Dendritic cell treated with granulocyte-macrophage colony-stimulating factor and Interleukin-4, amounts not matched to agents 40 ng/mL and 50 ng/mL, for 4 days (primary cell): ENCODE measurements around the gene SPTAN1.
"Not testable (repeated sequence)": the region's sequence is repeated elsewhere in the genome, so short reads cannot be mapped to it uniquely, and the experiment has no call there.

Experiments used
- H3K27ac Mint-ChIP-seq: one replicate; pipeline ENCODE4 v1.8.0; 2022; ENCODE audit warnings: mild to moderate bottlenecking, mixed read lengths
- H3K27me3 Mint-ChIP-seq: one replicate; pipeline ENCODE4 v1.8.0; 2022; ENCODE audit warnings: mild to moderate bottlenecking, mixed read lengths
- H3K36me3 Mint-ChIP-seq: one replicate; pipeline ENCODE4 v1.8.0; 2022; ENCODE audit warnings: low read depth, mixed read lengths
- H3K4me1 Mint-ChIP-seq: one replicate; pipeline ENCODE4 v1.8.0; 2022; ENCODE audit warnings: low read depth, mixed read lengths
- H3K4me3 Mint-ChIP-seq: one replicate; pipeline ENCODE4 v1.8.0; 2022; ENCODE audit warnings: mild to moderate bottlenecking, moderate library complexity, mixed read lengths
- H3K9me3 Mint-ChIP-seq: one replicate; pipeline ENCODE4 v1.8.0; 2022; ENCODE audit warnings: mixed read lengths
- intact Hi-C: fragments of 100-400 bp; cut with micrococcal nuclease; formaldehyde crosslinking; loops from one replicate; pipeline ENCODE4 v1.15.0; 2022

SPTAN1 gene

DNA sequence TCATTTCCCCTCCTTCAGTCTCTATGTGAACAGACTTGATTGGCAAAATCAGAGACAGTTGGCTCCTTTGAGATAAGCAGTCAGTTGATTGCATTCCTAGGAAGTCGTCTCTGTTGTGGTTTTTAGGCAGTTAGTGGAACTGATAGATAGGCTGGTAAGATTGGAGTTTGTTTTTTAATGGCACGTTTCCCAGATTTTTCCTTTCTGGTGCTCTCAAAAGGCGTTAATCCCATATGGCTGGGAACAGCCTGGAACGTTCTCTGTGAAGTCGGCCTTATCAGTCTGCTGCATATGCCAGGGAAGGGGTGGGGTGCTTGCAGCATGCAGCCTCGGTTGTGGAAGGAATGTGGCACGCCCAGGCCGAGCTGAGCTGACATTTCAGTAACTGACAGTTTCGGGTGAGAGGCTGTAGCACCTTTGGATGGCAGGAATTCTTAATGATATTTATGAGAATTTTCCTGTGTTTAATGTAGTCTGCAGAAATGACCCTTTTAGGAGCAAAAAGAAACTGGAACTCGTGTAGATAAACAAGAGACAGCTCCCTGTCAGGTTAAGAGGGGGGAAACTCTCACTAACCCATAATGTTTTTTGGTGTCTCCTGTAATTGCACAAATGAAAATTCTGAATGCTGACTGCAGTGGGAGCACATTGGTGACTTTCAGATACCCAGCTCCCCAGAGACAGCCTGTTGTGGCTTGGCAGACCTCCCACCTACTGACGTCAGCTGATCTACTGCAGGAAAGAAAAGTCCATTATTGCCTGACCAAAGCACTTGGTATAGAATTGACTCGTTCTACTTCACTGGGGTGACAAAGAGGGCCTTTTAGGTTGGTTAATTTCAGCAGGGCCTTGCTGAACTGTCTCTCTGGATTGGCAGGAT lies 6.3 kb downstream of the SPTAN1 start:
- Mint-ChIP-seq H3K4me1 (peaks cover 13% of the 10 kb centered on the region), H3K27ac (peak overlapping the region; percentile 10), H3K36me3 (peaks cover 24% of the 10 kb centered on the region), H3K27me3 (no peaks in the 10 kb centered on the region), H3K9me3 (no peaks in the 10 kb centered on the region), H3K4me3 (no peak overlapping the region)
- intact Hi-C loops: loop anchor here (10.0 kb wide), 1 partner anchor 184 kb away; the partner anchor contains the start of gene URM1

DNA sequence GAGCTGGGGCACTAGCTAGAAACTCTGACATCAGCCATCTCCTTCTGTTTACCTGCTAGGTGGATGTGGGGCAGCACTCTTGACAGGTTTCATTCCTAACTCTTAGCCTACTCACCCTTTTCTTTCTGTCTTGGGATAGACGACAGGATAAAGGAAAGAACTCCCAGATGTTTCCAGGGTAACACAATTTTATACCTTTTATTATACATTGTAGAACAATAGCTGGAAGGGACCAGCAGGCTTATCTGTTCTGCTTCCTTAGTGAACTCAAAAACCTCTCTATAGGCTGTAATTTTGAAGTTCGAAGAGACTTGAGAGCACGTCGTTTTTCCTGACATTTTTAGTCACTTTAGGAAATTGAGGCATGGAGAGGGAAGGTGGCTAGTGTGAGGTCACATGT lies 13.2 kb downstream of the SPTAN1 start:
- Mint-ChIP-seq H3K4me3 (no peak overlapping the region), H3K27me3 (no peaks in the 10 kb centered on the region), H3K36me3 (peaks cover 81% of the 10 kb centered on the region), H3K4me1 (no peaks in the 10 kb centered on the region), H3K27ac (no peak overlapping the region), H3K9me3 (no peaks in the 10 kb centered on the region)
- intact Hi-C loops: no loop called here

DNA sequence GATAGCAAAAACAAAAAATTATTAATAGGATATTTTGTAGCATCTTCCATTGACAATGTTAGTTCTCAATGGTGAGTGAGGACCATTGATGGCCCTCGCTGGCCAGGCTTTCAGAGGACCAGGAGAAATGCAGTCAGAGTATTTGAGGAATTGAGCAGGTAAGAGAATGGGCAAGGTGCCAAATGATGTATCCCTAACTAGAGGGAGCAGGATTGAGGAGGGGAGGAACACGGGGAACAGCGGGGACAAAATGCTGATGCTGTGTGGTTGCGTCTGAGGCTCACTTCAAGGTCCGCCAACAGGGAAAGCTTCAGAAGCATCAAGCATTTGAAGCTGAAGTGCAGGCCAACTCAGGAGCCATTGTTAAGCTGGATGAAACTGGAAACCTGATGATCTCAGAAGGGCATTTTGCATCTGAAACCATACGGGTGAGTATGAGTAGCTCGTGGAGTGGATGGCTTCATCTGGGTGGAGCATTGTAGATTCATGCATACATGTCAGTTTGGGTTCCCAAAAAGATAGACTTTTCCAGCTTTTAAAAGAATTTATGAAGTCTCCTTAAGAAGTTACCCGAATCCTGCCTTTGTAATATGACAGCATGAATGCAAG lies 16.2 kb downstream of the SPTAN1 start:
- Mint-ChIP-seq H3K36me3 (peaks cover 95% of the 10 kb centered on the region), H3K27ac (no peak overlapping the region)

DNA sequence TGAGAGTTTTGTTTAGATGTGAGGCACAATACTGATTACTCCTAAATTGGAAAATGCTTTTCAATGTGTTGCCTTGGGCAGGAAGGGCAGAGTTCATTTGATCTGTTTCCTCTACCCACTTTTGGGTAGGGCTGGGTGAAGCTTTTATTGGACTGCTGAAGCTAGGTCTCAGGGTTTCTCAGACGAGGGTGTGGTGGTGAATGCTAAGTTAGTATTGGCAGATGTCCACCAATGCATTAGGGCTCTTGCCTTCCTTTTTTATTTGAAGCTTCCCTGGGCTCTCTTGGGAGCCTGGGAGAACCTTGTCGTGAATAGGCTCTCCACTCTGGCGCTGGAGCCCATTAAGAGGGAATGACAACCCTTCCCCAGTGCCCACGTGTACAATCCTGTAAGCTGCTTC lies 23.1 kb downstream of the SPTAN1 start:
- H3K4me3 Mint-ChIP-seq: no peak overlapping the region
- peaks cover 97% of the 10 kb centered on the region for H3K36me3 Mint-ChIP-seq
- H3K9me3 Mint-ChIP-seq: no peaks in the 10 kb centered on the region
- no peaks in the 10 kb centered on the region for H3K27me3 Mint-ChIP-seq
- no peak overlapping the region for H3K27ac Mint-ChIP-seq
- intact Hi-C loops: no loop called here
- no peaks in the 10 kb centered on the region for H3K4me1 Mint-ChIP-seq

More for the DNA sequence above, 16.2 kb downstream of the SPTAN1 start:
- no peak overlapping the region for H3K4me3 Mint-ChIP-seq
- H3K4me1 Mint-ChIP-seq: no peaks in the 10 kb centered on the region
- no peaks in the 10 kb centered on the region for H3K9me3 Mint-ChIP-seq
- intact Hi-C loops: no loop called here
- no peaks in the 10 kb centered on the region for H3K27me3 Mint-ChIP-seq

DNA sequence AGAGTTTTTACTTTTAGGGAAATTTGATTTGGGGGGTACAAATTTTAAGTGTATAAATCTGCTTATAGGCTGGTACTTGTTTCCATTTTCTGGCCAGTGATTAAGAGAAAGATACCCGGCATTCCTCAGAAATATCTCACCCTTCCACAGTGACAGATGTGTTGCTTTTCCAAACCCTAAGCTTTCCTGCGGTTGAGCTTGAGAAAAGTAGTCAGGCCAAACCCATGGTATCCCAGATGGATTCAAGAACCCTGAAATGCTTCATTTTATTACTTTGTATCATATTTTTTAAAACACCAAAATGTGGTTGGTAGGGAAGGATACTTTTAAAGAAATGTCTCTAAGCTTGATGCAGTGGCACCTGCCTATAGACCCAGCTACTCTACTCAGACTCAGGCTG lies 23.5 kb downstream of the SPTAN1 start:
- Mint-ChIP-seq H3K4me3 (no peak overlapping the region), H3K4me1 (no peaks in the 10 kb centered on the region), H3K36me3 (peaks cover 97% of the 10 kb centered on the region), H3K27ac (no peak overlapping the region), H3K9me3 (no peaks in the 10 kb centered on the region), H3K27me3 (no peaks in the 10 kb centered on the region)
- intact Hi-C loops: no loop called here

DNA sequence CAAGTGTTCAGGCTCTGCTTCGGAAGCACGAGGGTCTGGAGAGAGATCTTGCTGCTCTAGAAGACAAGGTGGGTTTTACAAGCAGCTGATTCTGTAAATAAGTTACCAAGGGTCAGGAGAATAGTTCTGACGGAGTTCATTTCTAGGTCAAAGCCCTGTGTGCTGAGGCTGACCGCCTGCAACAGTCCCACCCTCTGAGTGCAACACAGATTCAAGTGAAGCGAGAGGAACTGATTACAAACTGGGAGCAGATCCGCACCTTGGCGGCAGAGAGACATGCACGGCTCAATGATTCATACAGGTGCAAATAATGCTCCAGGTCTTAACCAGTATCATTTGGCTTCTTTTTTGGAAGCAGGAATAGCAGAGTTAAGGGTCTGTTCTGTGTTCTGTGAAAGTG lies 24.8 kb downstream of the SPTAN1 start:
- no peaks in the 10 kb centered on the region for H3K4me1 Mint-ChIP-seq
- intact Hi-C loops: no loop called here
- H3K27me3 Mint-ChIP-seq: no peaks in the 10 kb centered on the region
- H3K27ac Mint-ChIP-seq: no peak overlapping the region
- no peaks in the 10 kb centered on the region for H3K9me3 Mint-ChIP-seq
- H3K36me3 Mint-ChIP-seq: peaks cover 97% of the 10 kb centered on the region
- no peak overlapping the region for H3K4me3 Mint-ChIP-seq

DNA sequence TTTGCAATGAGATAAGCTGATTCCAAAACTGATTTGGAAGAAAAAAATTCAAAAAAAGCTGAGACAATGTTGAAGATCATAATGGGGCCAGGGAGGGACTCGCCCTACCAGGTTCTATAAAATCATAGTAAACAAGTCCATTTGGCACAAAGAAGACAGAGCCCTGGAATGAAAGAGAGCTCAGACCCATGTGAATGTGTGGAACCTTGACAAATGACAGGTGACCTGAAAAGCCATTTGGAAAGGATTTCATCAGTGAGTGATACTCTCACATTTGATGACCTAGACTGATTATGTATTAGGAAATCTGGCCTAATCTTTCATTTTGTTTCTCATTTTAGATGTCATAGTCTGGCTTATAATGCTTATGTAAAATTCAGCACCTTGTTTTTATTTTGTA lies 26.8 kb downstream of the SPTAN1 start:
- H3K27me3 Mint-ChIP-seq: no peaks in the 10 kb centered on the region
- no peaks in the 10 kb centered on the region for H3K9me3 Mint-ChIP-seq
- peaks cover 97% of the 10 kb centered on the region for H3K36me3 Mint-ChIP-seq
- H3K4me3 Mint-ChIP-seq: no peak overlapping the region
- intact Hi-C loops: no loop called here
- H3K4me1 Mint-ChIP-seq: no peaks in the 10 kb centered on the region
- H3K27ac Mint-ChIP-seq: no peak overlapping the region

DNA sequence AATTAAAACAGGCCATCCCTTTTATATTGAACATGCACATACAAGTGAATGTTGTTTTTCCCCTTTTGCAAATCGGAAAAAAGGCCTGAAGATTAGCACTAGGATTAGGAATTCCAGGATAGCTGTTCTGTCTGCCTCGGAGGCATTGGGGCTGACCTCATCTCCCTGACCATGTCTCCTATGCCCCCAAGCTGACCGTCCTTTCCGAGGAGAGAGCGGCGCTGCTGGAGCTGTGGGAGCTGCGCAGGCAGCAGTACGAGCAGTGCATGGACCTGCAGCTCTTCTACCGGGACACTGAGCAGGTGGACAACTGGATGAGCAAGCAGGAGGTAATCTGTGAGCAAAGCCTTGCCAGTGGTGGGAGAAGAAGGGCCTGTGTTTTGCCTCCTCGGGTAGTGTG lies 28.3 kb downstream of the SPTAN1 start:
- Mint-ChIP-seq H3K9me3 (no peaks in the 10 kb centered on the region), H3K4me3 (no peak overlapping the region), H3K27ac (no peak overlapping the region), H3K4me1 (no peaks in the 10 kb centered on the region), H3K36me3 (peaks cover 97% of the 10 kb centered on the region), H3K27me3 (no peaks in the 10 kb centered on the region)
- intact Hi-C loops: no loop called here

DNA sequence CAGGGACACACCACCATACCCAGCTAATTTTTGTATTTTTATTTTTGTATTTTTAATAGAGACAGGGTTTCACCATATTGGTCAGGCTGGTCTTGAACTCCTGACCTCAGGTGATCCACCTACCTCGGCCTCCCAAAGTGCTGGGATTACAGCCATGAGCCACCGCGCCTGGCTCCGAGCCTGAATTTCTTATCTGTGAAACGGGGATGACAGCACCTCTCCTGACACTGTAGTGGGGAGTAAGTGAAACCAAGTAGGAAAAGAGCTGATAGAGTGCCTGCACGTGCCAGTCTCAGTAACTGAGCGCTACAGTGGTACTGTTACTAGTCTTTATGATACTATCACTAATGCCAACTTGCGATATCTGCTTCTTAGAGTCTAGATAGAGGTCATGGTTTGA lies 32.8 kb downstream of the SPTAN1 start:
- H3K9me3 Mint-ChIP-seq, H3K4me1 Mint-ChIP-seq, H3K27me3 Mint-ChIP-seq, H3K4me3 Mint-ChIP-seq, intact Hi-C loops, H3K27ac Mint-ChIP-seq: not testable (repeated sequence)
- peaks cover 100% of the 10 kb centered on the region for H3K36me3 Mint-ChIP-seq

DNA sequence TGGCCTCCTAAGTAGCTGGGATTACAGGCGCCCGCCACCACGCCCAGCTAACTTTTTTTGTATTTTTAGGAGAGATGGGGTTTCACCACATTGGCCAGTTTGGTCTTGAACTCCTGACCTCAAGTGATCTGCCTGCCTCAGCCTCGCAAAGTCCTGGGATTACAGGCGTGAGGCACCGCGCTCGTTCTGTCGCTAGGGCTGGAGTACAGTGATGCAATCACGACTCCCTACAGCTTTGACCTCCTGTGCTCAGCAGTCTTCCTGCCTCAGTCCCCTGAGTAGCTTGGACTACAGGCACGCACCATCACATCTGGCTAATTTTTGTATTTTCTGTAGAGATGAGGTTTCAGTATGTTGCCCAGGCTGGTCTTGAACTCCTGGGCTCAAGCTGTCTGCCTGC lies 34.5 kb downstream of the SPTAN1 start:
- H3K4me3 Mint-ChIP-seq, intact Hi-C loops, H3K9me3 Mint-ChIP-seq, H3K4me1 Mint-ChIP-seq, H3K27me3 Mint-ChIP-seq, H3K27ac Mint-ChIP-seq: not testable (repeated sequence)
- H3K36me3 Mint-ChIP-seq: peaks cover 100% of the 10 kb centered on the region

DNA sequence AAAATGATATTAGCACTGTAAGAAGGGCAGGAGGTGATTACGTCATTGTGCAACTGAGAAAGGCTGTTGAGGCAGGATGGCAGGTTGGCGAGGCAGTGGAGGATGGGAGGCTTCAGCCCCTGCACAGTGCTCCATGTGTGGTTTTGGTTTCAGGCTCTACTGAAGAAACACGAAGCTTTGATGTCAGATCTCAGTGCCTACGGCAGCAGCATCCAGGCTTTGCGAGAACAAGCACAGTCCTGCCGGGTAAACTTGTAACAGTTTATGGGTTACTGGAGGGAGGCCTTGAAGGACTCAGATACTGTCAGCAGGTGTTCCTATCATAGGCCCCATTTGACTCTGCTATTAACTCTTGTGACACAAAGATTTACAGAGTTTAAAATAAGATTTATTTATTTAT lies 35.1 kb downstream of the SPTAN1 start:
- Mint-ChIP-seq H3K4me1 (no peaks in the 10 kb centered on the region), H3K36me3 (peaks cover 100% of the 10 kb centered on the region), H3K27ac (no peak overlapping the region), H3K9me3 (no peaks in the 10 kb centered on the region), H3K27me3 (no peaks in the 10 kb centered on the region), H3K4me3 (no peak overlapping the region)
- intact Hi-C loops: no loop called here

DNA sequence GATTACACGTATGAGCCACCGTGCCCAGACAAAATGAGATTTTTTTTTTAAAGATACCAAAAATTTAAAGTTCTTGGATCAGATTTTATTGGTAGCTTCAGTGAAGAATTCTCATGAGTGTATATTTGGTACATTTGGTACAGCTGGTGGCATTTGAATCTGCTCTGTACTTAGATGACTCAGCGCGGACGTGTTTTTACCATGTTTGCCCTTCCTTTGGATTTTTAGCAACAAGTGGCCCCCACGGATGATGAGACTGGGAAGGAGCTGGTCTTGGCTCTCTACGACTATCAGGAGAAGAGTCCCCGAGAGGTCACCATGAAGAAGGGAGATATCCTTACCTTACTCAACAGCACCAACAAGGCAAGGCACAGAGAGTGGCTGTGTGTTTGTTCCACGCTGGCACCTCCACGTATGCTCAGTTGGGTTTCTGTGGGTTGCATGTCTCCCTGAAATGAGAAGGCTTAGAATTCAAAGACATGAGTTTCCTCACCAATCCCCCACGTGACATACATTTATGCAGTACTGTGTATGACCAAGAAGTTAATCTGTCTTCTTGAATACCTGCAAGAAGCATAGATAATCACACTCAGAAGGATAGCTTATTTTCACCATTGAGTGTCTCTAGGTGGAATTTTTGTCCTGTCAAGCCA lies 36.3 kb downstream of the SPTAN1 start:
- intact Hi-C loops: no loop called here
- Mint-ChIP-seq H3K36me3 (peaks cover 100% of the 10 kb centered on the region), H3K4me1 (no peaks in the 10 kb centered on the region), H3K27me3 (no peaks in the 10 kb centered on the region), H3K9me3 (no peaks in the 10 kb centered on the region), H3K27ac (no peak overlapping the region), H3K4me3 (no peak overlapping the region)

DNA sequence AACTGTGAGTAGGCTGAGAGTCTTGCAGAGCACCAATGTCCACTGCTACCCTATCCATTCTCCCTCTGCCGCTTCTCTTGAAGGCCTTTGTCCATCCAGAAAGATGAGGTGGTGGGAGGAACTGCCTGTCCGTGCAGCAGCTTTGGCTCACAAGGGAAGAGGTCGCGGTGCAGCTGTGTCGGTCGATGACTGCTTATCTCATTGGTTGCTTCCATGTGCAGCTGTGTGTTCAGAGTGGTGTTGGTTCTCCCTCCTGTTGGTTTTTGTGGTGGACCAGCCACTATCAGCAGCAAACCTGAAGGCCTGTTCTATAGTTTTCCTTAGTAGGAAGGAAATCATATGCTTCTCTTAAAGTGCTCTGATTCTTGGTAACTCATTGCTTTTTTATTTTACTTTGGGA lies 40.7 kb downstream of the SPTAN1 start:
- no peak overlapping the region for H3K4me3 Mint-ChIP-seq
- intact Hi-C loops: no loop called here
- H3K27ac Mint-ChIP-seq: no peak overlapping the region
- H3K27me3 Mint-ChIP-seq: no peaks in the 10 kb centered on the region
- no peaks in the 10 kb centered on the region for H3K9me3 Mint-ChIP-seq
- peaks cover 100% of the 10 kb centered on the region for H3K36me3 Mint-ChIP-seq
- no peaks in the 10 kb centered on the region for H3K4me1 Mint-ChIP-seq

DNA sequence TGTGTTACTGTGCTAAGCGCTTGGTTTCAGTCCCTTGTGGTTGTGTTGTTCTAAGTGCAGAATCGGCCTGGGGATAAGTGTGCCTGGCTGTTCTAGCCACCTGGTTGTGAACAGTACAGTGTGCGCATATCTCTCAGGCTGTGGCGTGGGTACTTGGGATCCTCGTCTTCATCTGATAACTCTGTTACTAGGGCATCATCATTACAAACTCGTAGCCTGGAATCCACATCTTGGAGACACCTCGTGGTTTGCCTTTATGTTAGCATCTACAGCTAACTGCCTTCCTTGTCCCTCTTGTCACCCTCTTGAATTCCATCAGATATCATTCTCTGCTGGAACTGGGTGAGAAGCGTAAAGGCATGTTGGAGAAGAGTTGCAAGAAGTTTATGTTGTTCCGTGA lies 41.5 kb downstream of the SPTAN1 start:
- no peaks in the 10 kb centered on the region for H3K9me3 Mint-ChIP-seq

More for the DNA sequence above, 41.5 kb downstream of the SPTAN1 start:
- Mint-ChIP-seq H3K4me3 (no peak overlapping the region), H3K4me1 (no peaks in the 10 kb centered on the region), H3K27ac (no peak overlapping the region), H3K36me3 (peaks cover 100% of the 10 kb centered on the region), H3K27me3 (no peaks in the 10 kb centered on the region)
- intact Hi-C loops: no loop called here
